HUES48 (cell line): ENCODE measurements around the gene DLG2.

ENCODE experiments used
- H3K27ac ChIP-seq: one replicate; pipeline ENCODE4 v1.7.0; 2013; ENCODE audit warnings: low read depth, low read length, inconsistent platforms
- H3K27me3 ChIP-seq: 2 replicates; pipeline ENCODE4 v1.6.1; 2013; ENCODE audit warnings: mild to moderate bottlenecking, low read length; ENCODE audit not compliant: control insufficient read depth, insufficient read depth
- H3K36me3 ChIP-seq: 2 replicates; pipeline ENCODE4 v1.6.1; 2013; ENCODE audit warnings: low read length; ENCODE audit not compliant: control insufficient read depth, insufficient read depth
- H3K4me1 ChIP-seq: 2 replicates; pipeline ENCODE4 v1.6.1; 2013; ENCODE audit warnings: mild to moderate bottlenecking, low read length; ENCODE audit not compliant: control insufficient read depth, insufficient read depth
- H3K4me3 ChIP-seq: 2 replicates; pipeline ENCODE4 v1.5.1; 2013; ENCODE audit warnings: mild to moderate bottlenecking, low read depth, low read length
- H3K9ac ChIP-seq: 2 replicates; pipeline ENCODE4 v1.6.1; 2013; ENCODE audit warnings: mild to moderate bottlenecking, low read depth, low read length, moderate library complexity
- H3K9me3 ChIP-seq: 2 replicates; pipeline ENCODE4 v1.6.1; 2013; ENCODE audit warnings: low read length; ENCODE audit not compliant: control insufficient read depth, insufficient read depth

DLG2 gene

DNA sequence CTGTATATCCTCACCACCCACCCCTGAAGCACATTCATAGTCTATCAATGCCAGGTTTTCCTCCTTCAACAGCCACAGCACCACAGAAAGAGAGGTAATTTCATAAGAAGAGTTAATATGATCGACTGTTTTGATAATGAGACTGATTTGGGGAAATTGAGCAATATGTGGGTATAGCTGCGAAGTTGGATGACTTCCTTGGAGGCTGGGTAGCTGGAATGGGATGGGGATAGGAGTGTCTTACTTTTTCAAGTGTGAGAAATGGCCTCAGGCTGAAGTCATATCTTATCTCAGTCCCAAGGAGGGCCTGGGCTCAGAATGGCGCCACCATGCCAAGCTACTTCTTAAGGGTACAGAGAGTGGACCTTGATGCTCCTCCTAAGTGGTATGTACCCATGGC lies 2153.4 kb downstream of the DLG2 start:
- H3K4me3 ChIP-seq = no peak overlapping the region
- no peak overlapping the region for H3K27ac ChIP-seq
- H3K27me3 ChIP-seq = no peaks in the 10 kb centered on the region
- H3K36me3 ChIP-seq = no peaks in the 10 kb centered on the region
- no peaks in the 10 kb centered on the region for H3K9me3 ChIP-seq
- H3K4me1 ChIP-seq = no peaks in the 10 kb centered on the region
- H3K9ac ChIP-seq = no peak overlapping the region

DNA sequence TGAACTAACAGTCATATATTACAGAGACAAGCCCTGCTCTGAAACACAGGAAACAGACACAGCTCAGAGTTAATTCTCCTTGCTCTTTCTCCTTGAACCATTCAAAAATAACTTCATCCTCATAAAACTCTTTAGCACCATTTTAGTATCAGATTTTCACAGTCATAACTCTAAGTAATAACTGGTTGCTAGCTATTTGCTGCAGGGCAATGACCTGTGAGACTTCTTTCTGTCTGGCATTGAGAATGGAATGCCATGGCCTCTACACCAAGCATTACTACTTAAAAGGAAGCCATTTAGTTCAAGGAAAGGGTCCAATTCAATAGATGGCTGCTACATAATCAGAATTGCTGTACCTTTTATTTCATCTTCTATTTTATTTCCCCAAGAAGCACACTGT lies 2154.3 kb downstream of the DLG2 start:
- no peak overlapping the region for H3K4me3 ChIP-seq
- H3K36me3 ChIP-seq = no peaks in the 10 kb centered on the region
- no peak overlapping the region for H3K9ac ChIP-seq
- H3K9me3 ChIP-seq = no peaks in the 10 kb centered on the region
- no peaks in the 10 kb centered on the region for H3K27me3 ChIP-seq
- no peak overlapping the region for H3K27ac ChIP-seq
- H3K4me1 ChIP-seq = no peaks in the 10 kb centered on the region

DNA sequence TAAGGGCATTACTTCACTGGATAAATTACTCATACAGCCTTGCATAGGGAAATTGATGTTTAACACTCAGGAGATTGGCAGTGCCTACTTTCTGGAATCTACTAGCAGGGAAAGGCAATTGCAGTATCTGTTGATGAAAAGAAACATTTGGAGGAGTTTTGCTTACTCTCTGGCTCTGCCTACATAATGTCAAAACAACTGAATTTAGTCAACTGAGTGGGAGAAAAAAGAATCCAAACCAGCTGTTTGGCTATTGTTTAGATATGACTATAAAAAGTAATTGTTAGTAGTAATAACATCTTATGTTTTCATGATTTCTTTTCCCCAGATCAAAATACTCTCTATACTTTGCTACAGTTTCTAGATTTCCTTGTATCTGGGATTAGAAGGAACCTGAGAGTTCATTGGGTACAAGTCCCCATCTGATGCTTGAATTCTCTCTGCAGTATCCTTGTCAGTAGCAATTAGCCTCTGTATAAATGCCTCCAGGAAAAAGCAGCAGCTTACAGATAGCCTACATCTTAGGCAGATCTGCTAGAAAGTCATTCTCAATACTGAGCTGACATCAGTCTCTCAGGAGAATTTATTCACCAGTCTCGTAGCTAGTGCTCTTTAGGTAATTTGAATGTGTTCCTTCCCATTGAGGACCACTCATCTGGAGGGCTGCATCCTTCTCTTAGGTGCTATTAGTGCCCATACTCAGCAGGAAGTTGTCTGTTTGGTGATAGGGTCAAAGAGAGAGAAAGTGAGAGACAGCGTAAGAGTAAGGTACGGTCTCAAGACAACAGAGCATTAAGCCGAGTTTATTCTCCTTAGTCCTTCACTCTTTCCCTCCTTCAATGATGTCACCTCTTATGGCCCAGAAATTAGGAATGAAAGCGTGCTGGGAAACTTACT lies 2155.1 kb downstream of the DLG2 start:
- Histone ChIP-seq H3K9me3 (no peaks in the 10 kb centered on the region), H3K9ac (no peak overlapping the region), H3K4me3 (no peak overlapping the region), H3K27ac (no peak overlapping the region), H3K27me3 (no peaks in the 10 kb centered on the region), H3K36me3 (no peaks in the 10 kb centered on the region), H3K4me1 (no peaks in the 10 kb centered on the region)

DNA sequence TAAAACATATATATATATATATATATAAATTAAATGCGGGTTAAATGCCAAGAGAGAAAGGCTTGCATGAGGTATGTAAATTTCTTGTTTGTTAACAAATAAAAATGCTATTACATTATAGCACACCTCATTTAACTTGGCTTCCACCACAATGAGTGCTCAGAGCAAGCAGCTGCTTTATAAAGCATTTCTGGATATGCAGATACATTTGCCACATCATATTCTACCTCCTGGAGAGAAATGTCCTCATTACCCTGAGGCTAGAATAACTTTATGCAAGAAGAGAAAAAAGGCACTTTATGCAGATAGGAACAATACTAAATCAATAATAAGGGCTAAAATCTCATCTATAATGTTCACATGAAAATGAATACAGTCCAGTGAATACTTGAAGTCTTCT lies 2159.3 kb downstream of the DLG2 start:
- Histone ChIP-seq H3K27ac (no peak overlapping the region), H3K9ac (no peak overlapping the region), H3K4me3 (no peak overlapping the region), H3K9me3 (no peaks in the 10 kb centered on the region), H3K4me1 (no peaks in the 10 kb centered on the region), H3K36me3 (no peaks in the 10 kb centered on the region), H3K27me3 (no peaks in the 10 kb centered on the region)

DNA sequence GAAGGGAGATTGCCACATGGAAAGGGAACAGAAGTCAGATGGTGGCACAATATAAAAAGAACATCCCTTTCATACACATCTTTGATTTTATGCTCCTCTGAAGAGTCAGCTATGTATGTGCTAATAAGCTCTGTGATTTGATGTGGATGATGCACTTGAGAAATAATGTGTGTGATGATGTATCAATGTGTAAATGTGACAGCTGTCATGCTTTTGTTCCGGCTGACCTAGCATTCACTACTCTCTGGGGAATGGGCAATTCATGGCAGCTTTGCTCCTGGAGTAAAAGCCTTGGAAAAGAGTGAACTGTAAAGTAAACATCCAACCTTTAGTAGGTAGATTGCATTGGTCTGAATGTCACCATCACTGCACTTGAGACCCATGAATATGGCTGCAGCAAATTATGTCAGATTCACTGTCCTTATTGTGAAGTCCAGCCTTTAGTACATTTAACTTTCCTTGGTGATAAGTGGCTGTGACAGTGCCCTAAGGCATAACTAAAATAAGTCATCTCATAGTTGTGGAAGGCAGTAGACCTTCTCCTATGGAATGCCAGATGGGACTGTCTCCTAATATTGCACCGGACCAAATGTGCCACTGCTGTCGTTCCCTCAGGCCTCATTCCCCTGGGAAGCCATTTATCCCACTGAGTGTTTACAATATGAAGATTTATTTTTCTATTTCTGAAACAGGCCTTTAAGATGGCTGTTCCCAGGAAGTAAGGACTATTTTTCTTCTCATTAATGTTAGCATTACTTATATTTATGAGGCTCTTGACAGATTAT lies 2162.8 kb downstream of the DLG2 start:
- H3K27me3 ChIP-seq = no peaks in the 10 kb centered on the region
- H3K4me3 ChIP-seq = no peak overlapping the region
- H3K27ac ChIP-seq = no peak overlapping the region
- H3K4me1 ChIP-seq = no peaks in the 10 kb centered on the region
- H3K36me3 ChIP-seq = no peaks in the 10 kb centered on the region
- no peaks in the 10 kb centered on the region for H3K9me3 ChIP-seq
- no peak overlapping the region for H3K9ac ChIP-seq

DNA sequence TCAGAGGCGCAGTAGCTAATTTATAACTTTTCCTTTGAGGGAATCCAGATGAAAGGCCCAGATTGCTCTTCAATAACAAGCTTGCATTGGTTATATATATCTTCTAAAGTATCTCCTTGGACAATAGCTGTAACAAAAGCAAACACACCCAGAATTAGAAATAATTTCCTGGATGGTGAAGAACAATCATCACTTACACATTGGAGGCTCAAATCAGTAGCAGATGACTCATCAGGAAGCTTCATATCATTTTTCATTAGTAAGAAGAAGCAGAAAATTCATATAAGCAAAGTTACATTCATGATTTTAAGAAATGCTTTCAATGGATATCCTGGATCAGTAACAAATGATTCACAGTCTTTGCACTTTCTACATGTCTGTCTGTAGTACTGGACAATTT lies 2167.3 kb downstream of the DLG2 start:
- no peak overlapping the region for H3K9ac ChIP-seq
- H3K4me1 ChIP-seq = peaks cover 8% of the 10 kb centered on the region
- H3K27me3 ChIP-seq = no peaks in the 10 kb centered on the region
- no peaks in the 10 kb centered on the region for H3K9me3 ChIP-seq
- H3K4me3 ChIP-seq = no peak overlapping the region
- H3K36me3 ChIP-seq = no peaks in the 10 kb centered on the region
- no peak overlapping the region for H3K27ac ChIP-seq

DNA sequence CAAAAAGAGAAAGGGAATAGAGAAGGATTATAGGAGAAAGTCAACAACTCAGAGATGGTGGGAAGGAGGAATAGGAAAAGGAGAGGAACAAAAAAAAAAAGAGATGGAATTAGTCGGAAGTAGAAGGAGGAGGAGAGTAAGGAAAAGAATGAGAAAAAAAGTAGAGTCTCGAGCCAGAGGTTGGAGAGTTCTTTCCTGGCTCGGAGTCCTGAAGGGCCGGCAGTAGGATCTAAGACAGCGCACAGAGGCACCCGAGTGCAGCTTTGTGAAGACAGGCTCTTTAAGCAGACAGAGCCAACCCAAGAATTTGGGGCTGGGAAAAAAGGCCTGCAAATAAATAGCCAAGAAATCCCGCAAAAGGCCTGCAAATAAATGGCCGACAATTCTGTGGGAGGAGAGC lies 2170.6 kb downstream of the DLG2 start:
- no peaks in the 10 kb centered on the region for H3K36me3 ChIP-seq
- H3K4me3 ChIP-seq = no peak overlapping the region
- H3K27me3 ChIP-seq = no peaks in the 10 kb centered on the region
- no peaks in the 10 kb centered on the region for H3K9me3 ChIP-seq
- no peak overlapping the region for H3K9ac ChIP-seq
- H3K4me1 ChIP-seq = peaks cover 8% of the 10 kb centered on the region
- no peak overlapping the region for H3K27ac ChIP-seq

DNA sequence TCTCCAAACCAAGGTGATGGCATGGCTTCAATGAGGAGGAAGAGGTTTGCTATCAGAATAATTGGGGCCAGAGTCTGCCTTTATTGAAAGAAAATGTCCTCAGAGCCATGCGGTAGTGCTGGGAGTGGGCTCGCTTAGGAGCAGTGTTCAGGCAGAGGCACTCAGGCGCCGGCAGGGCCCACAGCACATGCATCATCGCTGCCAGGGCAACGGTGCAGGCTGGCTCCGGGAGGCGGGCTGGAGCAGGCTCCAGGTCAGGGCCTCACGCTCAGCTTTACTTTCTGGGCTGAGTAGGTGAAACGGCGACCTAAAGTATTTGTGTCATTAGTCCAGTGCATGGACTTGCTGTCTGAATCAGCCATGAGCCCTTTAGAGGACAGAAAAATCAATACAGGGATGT lies 2171.1 kb downstream of the DLG2 start:
- Histone ChIP-seq H3K9ac (no peak overlapping the region), H3K4me1 (peaks cover 8% of the 10 kb centered on the region), H3K4me3 (no peak overlapping the region), H3K27me3 (no peaks in the 10 kb centered on the region), H3K27ac (no peak overlapping the region), H3K36me3 (no peaks in the 10 kb centered on the region), H3K9me3 (no peaks in the 10 kb centered on the region)

DNA sequence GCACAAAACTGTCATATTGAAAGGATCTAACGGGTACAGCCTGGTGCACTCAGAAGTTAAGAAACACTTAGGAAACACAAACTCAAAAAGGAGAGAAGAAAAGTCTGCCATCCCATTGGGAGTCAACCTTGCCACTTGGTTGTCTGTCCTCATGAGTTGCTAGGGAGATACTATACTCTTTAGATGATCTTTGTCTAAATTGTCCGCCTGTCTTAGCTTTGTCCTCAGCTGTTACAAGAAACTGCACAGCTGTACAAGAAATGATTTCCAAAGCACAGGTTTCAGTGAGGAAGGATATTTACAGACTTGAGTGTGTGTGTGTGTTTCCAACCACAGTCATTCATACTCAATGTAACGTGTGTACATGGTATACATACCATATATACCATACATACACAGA lies 2171.8 kb downstream of the DLG2 start:
- Histone ChIP-seq H3K9ac (no peak overlapping the region), H3K27me3 (no peaks in the 10 kb centered on the region), H3K36me3 (no peaks in the 10 kb centered on the region), H3K4me1 (peaks cover 8% of the 10 kb centered on the region), H3K27ac (no peak overlapping the region), H3K4me3 (no peak overlapping the region), H3K9me3 (no peaks in the 10 kb centered on the region)

DNA sequence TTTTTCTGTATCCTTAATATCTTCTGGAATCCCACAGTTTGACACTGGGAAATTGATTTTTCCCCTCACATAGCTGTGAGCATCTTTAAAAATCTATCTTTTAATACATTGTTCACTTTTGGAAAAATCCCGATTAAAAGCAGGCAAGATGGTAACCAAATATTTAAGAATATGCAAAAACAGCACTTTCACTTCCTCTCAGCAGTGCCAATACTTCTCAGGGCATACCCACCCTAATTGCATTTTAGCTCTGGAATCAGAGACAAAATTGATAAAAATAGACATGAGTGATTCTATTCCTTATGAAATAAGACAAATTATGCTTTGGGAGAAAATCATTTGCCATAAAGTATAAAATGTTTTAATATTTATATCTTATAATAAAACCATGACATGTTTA lies 2172.5 kb downstream of the DLG2 start:
- no peaks in the 10 kb centered on the region for H3K27me3 ChIP-seq
- H3K9ac ChIP-seq = no peak overlapping the region
- peaks cover 8% of the 10 kb centered on the region for H3K4me1 ChIP-seq
- no peaks in the 10 kb centered on the region for H3K9me3 ChIP-seq
- H3K36me3 ChIP-seq = no peaks in the 10 kb centered on the region
- no peak overlapping the region for H3K4me3 ChIP-seq
- H3K27ac ChIP-seq = no peak overlapping the region

DNA sequence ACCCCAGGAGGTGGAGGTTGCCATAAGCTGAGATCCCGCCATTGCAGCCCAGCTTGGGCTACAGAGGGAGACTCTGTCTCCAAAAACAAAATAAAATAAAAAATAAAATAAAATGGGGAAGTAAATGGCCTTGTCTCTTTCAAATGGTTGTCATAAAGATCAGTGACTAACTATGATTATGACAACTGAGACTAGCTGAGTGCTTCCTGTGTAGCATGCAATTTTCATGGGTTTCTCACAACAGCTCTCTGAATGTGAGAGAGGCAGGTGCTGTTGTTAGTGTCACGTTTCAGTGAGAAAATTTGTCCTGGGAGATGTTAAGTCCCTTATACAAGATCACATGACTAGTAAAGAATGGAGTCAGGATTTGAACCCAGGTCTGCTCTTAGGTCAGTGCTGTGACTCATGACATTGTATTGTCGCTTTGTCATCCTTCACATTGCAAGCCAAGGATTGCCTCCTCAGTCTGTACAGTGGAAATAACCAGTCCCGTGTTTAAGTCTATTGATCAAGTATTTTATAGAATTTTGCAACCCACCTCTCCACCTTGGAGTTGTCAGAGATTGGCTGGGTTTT lies 2177.7 kb downstream of the DLG2 start:
- Histone ChIP-seq H3K4me1 (no peaks in the 10 kb centered on the region), H3K27me3 (no peaks in the 10 kb centered on the region), H3K9me3 (no peaks in the 10 kb centered on the region; the same call in 1 of the 2 replicates), H3K36me3 (no peaks in the 10 kb centered on the region), H3K9ac (no peak overlapping the region), H3K27ac (no peak overlapping the region), H3K4me3 (no peak overlapping the region)
